GM12878 (cell line): ENCODE measurements around the gene FBN2. TPM values are rescaled to one million over a fixed set of nuclear protein-coding genes. Genes with fewer than 3 reads are reported as not detected.

Experiments
- ATAC-seq: fragments of 200-7000 bp; cut with Tn5 transposase; 3 replicates; pipeline ENCODE4 v1.9.1; 2020; ENCODE audit warnings: mild to moderate bottlenecking, moderate library complexity
- BruUV-seq: library from RNA; stranded (reverse); fragments of 400-500 nt; replicated peaks from 2 replicates; lab custom pipeline; 2021; lab: Mats Ljungman, UMichigan
- CTCF ChIA-PET: fragments of 300-600 bp; sonication (Branson Sonifier 250); formaldehyde crosslinking; extraction: SDS; loops from one replicate; lab custom pipeline; 2021; ENCODE audit warnings: inconsistent platforms; lab: Yijun Ruan, JAX
- POLR2A ChIA-PET: fragments of 350-600 bp; formaldehyde crosslinking; extraction: SDS; loops from one replicate; lab custom pipeline; 2021; ENCODE audit warnings: inconsistent platforms; lab: Charles Lee
- RAD21 ChIA-PET: fragments of 300-600 bp; sonication (Branson Sonifier 250); formaldehyde crosslinking; loops from one replicate; lab custom pipeline; 2023; ENCODE audit warnings: antibody characterized with exemption; ENCODE audit not compliant: unreplicated experiment; lab: Charles Lee
- SMC1A ChIA-PET: fragments of 300-600 bp; sonication (Branson Sonifier 250); formaldehyde crosslinking; loops from one replicate; lab custom pipeline; 2023; ENCODE audit not compliant: unreplicated experiment, uncharacterized antibody; lab: Charles Lee
- DNase-seq: peaks from one replicate; pipeline ENCODE4 v3.0.0-alpha.2; 2011; ENCODE audit warnings: low read depth, low spot score
- FAIRE-seq: peaks from 3 replicates; lab custom pipeline; 2011; peaks lifted over from hg19 to GRCh38; lab: Jason Lieb, UNC
- H2AFZ ChIP-seq: 2 replicates; pipeline ENCODE4 v1.6.0; 2011; ENCODE audit warnings: low read depth, low read length, control low read depth; ENCODE audit not compliant: control insufficient read depth
- H3K27ac ChIP-seq: 2 replicates; pipeline ENCODE4 v1.5.1; 2011; ENCODE audit warnings: control low read depth; ENCODE audit not compliant: control insufficient read depth, insufficient read depth
- H3K27me3 ChIP-seq, 2 experiments: replicated peaks in 1 of 2; 2 replicates each; pipeline versions ENCODE4 v1.6.0 to v1.6.1; 2011; ENCODE audit warnings: low read length in 1 of 2; ENCODE audit not compliant: control insufficient read depth in 2 of 2, insufficient read depth in 2 of 2
- H3K36me3 ChIP-seq, 2 experiments: 2 replicates each; pipeline ENCODE4 v1.5.1; 2011; ENCODE audit warnings: low read length in 1 of 2; ENCODE audit not compliant: control insufficient read depth in 2 of 2, insufficient read depth in 2 of 2
- H3K4me1 ChIP-seq: 2 replicates; pipeline ENCODE4 v1.6.1; 2011; ENCODE audit warnings: mild to moderate bottlenecking, low read length, moderate library complexity, mixed read lengths; ENCODE audit not compliant: control insufficient read depth, insufficient read depth
- H3K4me2 ChIP-seq: 2 replicates; pipeline ENCODE4 v1.6.0; 2011; ENCODE audit warnings: control low read depth; ENCODE audit not compliant: control insufficient read depth, insufficient read depth
- H3K4me3 ChIP-seq: fragments of 200-600 bp; sonication (generic); 2 replicates; pipeline ENCODE4 v1.5.1; 2016
- H3K79me2 ChIP-seq: 2 replicates; pipeline ENCODE4 v1.6.0; 2011; ENCODE audit warnings: low read length; ENCODE audit not compliant: control insufficient read depth, insufficient read depth
- H3K9ac ChIP-seq: 2 replicates; pipeline ENCODE4 v1.8.0; 2011; ENCODE audit warnings: low read length, control low read depth, mixed read lengths; ENCODE audit not compliant: control insufficient read depth, insufficient read depth
- H3K9me3 ChIP-seq: replicated peaks from 3 replicates; pipeline ENCODE4 v1.5.1; 2011; ENCODE audit warnings: mild to moderate bottlenecking, low read length; ENCODE audit not compliant: control insufficient read depth, insufficient read depth
- H4K20me1 ChIP-seq: 2 replicates; pipeline ENCODE4 v1.6.0; 2011; ENCODE audit not compliant: control insufficient read depth, insufficient read depth
- EED ChIP-seq: sonication (generic); IDR thresholded peaks from 2 replicates; pipeline ENCODE4 v1.6.1; 2016; ENCODE audit warnings: antibody characterized with exemption, low read depth
- EP300 ChIP-seq, 2 experiments: fragments of 150-350 bp in 1 of 2; IDR thresholded peaks; 2 replicates each; pipeline ENCODE4 v1.6.1; 2011 to 2012; ENCODE audit warnings: low read depth in 2 of 2, low read length in 2 of 2, borderline replicate concordance in 1 of 2, improper control_type of control experiment in 1 of 2, inconsistent platforms in 1 of 2; ENCODE audit not compliant: control insufficient read depth in 1 of 2
- IKZF1 ChIP-seq: fragments of 450-650 bp; conservative IDR thresholded peaks from 2 replicates; pipeline ENCODE4 v1.6.1; 2017; ENCODE audit warnings: antibody characterized with exemption, mild to moderate bottlenecking
- KAT2A ChIP-seq: conservative IDR thresholded peaks from 2 replicates; pipeline ENCODE4 v1.6.1; 2011; ENCODE audit warnings: low read depth, low read length; ENCODE audit not compliant: control insufficient read depth
- LARP7 ChIP-seq: fragments of 450-650 bp; IDR thresholded peaks from 2 replicates; pipeline ENCODE4 v1.6.1; 2017; ENCODE audit warnings: mild to moderate bottlenecking
- SIN3A ChIP-seq: IDR thresholded peaks from 2 replicates; pipeline ENCODE4 v1.6.1; 2012; ENCODE audit warnings: low read depth, low read length, improper control_type of control experiment
- SMAD5 ChIP-seq: IDR thresholded peaks from 2 replicates; pipeline ENCODE4 v1.6.1; 2016; ENCODE audit warnings: antibody characterized with exemption, low read depth
- TARDBP ChIP-seq: IDR thresholded peaks from 2 replicates; pipeline ENCODE4 v1.6.1; 2016; ENCODE audit warnings: borderline replicate concordance
- TBL1XR1 ChIP-seq: IDR thresholded peaks from 2 replicates; pipeline ENCODE4 v1.6.1; 2012; ENCODE audit warnings: low read depth, low read length, improper control_type of control experiment
- YBX1 ChIP-seq: fragments of 450-650 bp; IDR thresholded peaks from 2 replicates; pipeline ENCODE4 v1.6.1; 2016; ENCODE audit warnings: antibody characterized with exemption
- YY1 ChIP-seq: IDR thresholded peaks from 2 replicates; pipeline ENCODE4 v1.6.1; 2011; ENCODE audit warnings: low read depth, mild to moderate bottlenecking, low read length
- ZNF217 ChIP-seq: fragments of 450-650 bp; IDR thresholded peaks from 2 replicates; pipeline ENCODE4 v1.6.1; 2017; ENCODE audit warnings: antibody characterized with exemption, mild to moderate bottlenecking
- ZNF24 ChIP-seq: fragments of 450-650 bp; IDR thresholded peaks from 2 replicates; pipeline ENCODE4 v1.6.1; 2017; ENCODE audit warnings: antibody characterized with exemption, mild to moderate bottlenecking
- in situ Hi-C: fragments of 300-500 bp; cut with MboI; formaldehyde crosslinking; loops from 9 replicates; pipeline ENCODE4 v1.14.3; 2018; ENCODE audit warnings: mixed read lengths
- intact Hi-C: fragments of 100-400 bp; cut with micrococcal nuclease; formaldehyde crosslinking; loops from one replicate; pipeline ENCODE4 v1.14.2; 2022; ENCODE audit not compliant: unreplicated experiment
- polyA plus RNA-seq, 11 experiments: library from polyadenylated mRNA; depleted of rRNA in 4 of 11; unstranded in 6 of 11; stranded (reverse) in 5 of 11; fragments of >200 nt; fragmentation: Nextera tagmentation in 4 of 11; fragmentation: Illumina TruSeq in 1 of 11; extraction: Ambion mirVana in 4 of 11; extraction: Trizol in 1 of 11; gene quantifications; 1 replicate in 1 of 11; 2 replicates in 10 of 11; pipeline versions ENCODE4 v1.2.1 to v1.2.3, GENCODE V29; 2011 to 2016; ENCODE audit warnings: inconsistent platforms in 2 of 11, missing spikeins in 2 of 11, low read depth in 1 of 11
- total RNA-seq, 4 experiments: library from RNA; depleted of rRNA in 3 of 4; stranded (reverse); fragments of >200 nt in 3 of 4; fragmentation: Illumina TruSeq in 1 of 4; extraction: Trizol in 1 of 4; gene quantifications; 2 replicates each; pipeline versions ENCODE4 v1.2.1 to v1.2.3, GENCODE V29; 2013 to 2021
- TF ChIP-seq, protein P1 (sequence below): fragments of 450-650 bp; IDR thresholded peaks from 2 replicates; pipeline ENCODE4 v1.6.1; 2017; ENCODE audit warnings: low read depth, mild to moderate bottlenecking, moderate library complexity
- TF ChIP-seq, protein P2 (sequence below): IDR thresholded peaks from 2 replicates; pipeline ENCODE4 v1.6.1; 2012; ENCODE audit warnings: improper control_type of control experiment, low read depth, low read length; ENCODE audit not compliant: insufficient replicate concordance
- TF ChIP-seq, protein P3 (sequence below): fragments of 450-650 bp; IDR thresholded peaks from 2 replicates; pipeline ENCODE4 v1.6.1; 2017; ENCODE audit warnings: mild to moderate bottlenecking

Gene FBN2
- total and polyA plus RNA-seq, 10 of the 15 experiments (the other 5 are each of a cell fraction or from before 2014, with no cell fraction given): 0.01 to 0.98 (median 0.10) TPM; not detected in 3

DNA sequence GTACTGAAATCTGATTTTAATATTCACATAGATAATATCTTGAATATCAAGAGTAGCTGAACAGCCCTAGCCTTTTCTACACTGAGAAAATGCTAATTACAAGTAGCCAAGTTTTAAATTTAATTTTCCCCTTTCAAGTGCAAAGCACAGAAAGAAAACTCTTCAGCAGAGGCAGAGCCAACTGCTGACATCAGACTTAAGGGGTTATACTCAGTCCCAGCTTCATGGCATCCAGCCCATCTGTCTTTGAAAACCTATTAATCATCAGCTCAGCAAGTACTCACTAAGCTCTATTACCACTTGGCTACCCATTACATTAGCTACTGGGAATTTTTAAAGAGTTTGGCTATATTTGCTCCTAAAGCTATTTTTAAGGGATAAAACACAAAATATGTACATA lies 234.0 kb downstream of the FBN2 start:
- ChIA-PET RAD21 (interaction anchor here (1.3 kb wide), 1 partner anchor 194 kb away, joined by 4 read pairs; no protein-coding TSS in a partner anchor), POLR2A (no interaction called here), CTCF (interaction anchor here (1.0 kb wide), 1 partner anchor 90 kb away, joined by 3 read pairs; no protein-coding TSS in a partner anchor), SMC1A (interaction anchor here (0.7 to 1.6 kb wide), 2 partner anchors 8 to 18 kb away, joined by 3 read pairs; no protein-coding TSS in a partner anchor)
- no peak overlapping the region for H3K27ac ChIP-seq
- no peaks in the 10 kb centered on the region for H3K79me2 ChIP-seq
- DNase-seq (no peak), FAIRE-seq (no peak), ATAC-seq (no peak)
- TF ChIP-seq IKZF1 (no peak), YBX1 (no peak), SMAD5 (no peak), EED (no peak), TARDBP (no peak), YY1 (no peak), KAT2A (no peak), EP300 (IDR thresholded peaks at IDR 0.05; ENCODE audit: borderline replicate concordance in 1 of 2, control insufficient read depth in 1 of 2, low read depth in 2 of 2, low read length in 2 of 2) (no peak), ZNF24 (no peak), TBL1XR1 (no peak), ZNF217 (no peak), LARP7 (no peak), SIN3A (no peak)
- TF ChIP-seq, protein P1, sequence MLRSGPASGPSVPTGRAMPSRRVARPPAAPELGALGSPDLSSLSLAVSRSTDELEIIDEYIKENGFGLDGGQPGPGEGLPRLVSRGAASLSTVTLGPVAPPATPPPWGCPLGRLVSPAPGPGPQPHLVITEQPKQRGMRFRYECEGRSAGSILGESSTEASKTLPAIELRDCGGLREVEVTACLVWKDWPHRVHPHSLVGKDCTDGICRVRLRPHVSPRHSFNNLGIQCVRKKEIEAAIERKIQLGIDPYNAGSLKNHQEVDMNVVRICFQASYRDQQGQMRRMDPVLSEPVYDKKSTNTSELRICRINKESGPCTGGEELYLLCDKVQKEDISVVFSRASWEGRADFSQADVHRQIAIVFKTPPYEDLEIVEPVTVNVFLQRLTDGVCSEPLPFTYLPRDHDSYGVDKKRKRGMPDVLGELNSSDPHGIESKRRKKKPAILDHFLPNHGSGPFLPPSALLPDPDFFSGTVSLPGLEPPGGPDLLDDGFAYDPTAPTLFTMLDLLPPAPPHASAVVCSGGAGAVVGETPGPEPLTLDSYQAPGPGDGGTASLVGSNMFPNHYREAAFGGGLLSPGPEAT: no peak
- TF ChIP-seq, protein P2, sequence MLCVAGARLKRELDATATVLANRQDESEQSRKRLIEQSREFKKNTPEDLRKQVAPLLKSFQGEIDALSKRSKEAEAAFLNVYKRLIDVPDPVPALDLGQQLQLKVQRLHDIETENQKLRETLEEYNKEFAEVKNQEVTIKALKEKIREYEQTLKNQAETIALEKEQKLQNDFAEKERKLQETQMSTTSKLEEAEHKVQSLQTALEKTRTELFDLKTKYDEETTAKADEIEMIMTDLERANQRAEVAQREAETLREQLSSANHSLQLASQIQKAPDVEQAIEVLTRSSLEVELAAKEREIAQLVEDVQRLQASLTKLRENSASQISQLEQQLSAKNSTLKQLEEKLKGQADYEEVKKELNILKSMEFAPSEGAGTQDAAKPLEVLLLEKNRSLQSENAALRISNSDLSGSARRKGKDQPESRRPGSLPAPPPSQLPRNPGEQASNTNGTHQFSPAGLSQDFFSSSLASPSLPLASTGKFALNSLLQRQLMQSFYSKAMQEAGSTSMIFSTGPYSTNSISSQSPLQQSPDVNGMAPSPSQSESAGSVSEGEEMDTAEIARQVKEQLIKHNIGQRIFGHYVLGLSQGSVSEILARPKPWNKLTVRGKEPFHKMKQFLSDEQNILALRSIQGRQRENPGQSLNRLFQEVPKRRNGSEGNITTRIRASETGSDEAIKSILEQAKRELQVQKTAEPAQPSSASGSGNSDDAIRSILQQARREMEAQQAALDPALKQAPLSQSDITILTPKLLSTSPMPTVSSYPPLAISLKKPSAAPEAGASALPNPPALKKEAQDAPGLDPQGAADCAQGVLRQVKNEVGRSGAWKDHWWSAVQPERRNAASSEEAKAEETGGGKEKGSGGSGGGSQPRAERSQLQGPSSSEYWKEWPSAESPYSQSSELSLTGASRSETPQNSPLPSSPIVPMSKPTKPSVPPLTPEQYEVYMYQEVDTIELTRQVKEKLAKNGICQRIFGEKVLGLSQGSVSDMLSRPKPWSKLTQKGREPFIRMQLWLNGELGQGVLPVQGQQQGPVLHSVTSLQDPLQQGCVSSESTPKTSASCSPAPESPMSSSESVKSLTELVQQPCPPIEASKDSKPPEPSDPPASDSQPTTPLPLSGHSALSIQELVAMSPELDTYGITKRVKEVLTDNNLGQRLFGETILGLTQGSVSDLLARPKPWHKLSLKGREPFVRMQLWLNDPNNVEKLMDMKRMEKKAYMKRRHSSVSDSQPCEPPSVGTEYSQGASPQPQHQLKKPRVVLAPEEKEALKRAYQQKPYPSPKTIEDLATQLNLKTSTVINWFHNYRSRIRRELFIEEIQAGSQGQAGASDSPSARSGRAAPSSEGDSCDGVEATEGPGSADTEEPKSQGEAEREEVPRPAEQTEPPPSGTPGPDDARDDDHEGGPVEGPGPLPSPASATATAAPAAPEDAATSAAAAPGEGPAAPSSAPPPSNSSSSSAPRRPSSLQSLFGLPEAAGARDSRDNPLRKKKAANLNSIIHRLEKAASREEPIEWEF: no peak
- TF ChIP-seq, protein P3, sequence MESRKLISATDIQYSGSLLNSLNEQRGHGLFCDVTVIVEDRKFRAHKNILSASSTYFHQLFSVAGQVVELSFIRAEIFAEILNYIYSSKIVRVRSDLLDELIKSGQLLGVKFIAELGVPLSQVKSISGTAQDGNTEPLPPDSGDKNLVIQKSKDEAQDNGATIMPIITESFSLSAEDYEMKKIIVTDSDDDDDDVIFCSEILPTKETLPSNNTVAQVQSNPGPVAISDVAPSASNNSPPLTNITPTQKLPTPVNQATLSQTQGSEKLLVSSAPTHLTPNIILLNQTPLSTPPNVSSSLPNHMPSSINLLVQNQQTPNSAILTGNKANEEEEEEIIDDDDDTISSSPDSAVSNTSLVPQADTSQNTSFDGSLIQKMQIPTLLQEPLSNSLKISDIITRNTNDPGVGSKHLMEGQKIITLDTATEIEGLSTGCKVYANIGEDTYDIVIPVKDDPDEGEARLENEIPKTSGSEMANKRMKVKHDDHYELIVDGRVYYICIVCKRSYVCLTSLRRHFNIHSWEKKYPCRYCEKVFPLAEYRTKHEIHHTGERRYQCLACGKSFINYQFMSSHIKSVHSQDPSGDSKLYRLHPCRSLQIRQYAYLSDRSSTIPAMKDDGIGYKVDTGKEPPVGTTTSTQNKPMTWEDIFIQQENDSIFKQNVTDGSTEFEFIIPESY: no peak
- no peaks in the 10 kb centered on the region for H3K4me1 ChIP-seq
- in situ Hi-C loops (no loop called here), intact Hi-C loops (no loop called here)
- no peak overlapping the region for H2AFZ ChIP-seq
- H3K9me3 ChIP-seq: no peaks in the 10 kb centered on the region
- no peak overlapping the region for H3K4me3 ChIP-seq
- H3K27me3 ChIP-seq: no peaks in the 10 kb centered on the region
- no peak overlapping the region for H3K9ac ChIP-seq
- H4K20me1 ChIP-seq: no peaks in the 10 kb centered on the region
- BruUV-seq: no TSS peak
- H3K36me3 ChIP-seq: no peaks in the 10 kb centered on the region
- H3K4me2 ChIP-seq: no peak overlapping the region
